Subcutaneous adipose tissue (tissue), 4 donors: ENCODE data around the gene CPNE8. TPM values are rescaled to one million over a fixed set of nuclear protein-coding genes. Genes with fewer than 3 reads are reported as not detected.

Experiments used
- CTCF ChIP-seq: fragments of 450-650 bp; IDR thresholded peaks from one replicate; pipeline ENCODE4 v1.5.1; 2016; ENCODE audit warnings: low read depth, mild to moderate bottlenecking, control low read depth, antibody characterized with exemption, moderate library complexity
- total RNA-seq, 4 donors: library from RNA; depleted of rRNA; stranded (reverse); fragments of >200 nt; gene quantifications; one replicate each; pipeline ENCODE4 v1.1.0, GENCODE V29; 2016

Gene CPNE8
- total RNA-seq, 4 donors from 2014 or later: 26.4 to 44.7 (median 37.7) TPM

- TF ChIP-seq CTCF: no peak
These were observed 196.9 kb downstream of the CPNE8 start for GRCh38 chr12:38708466-38708865.

GRCh38 chr12:38707648-38708047 is 197.7 kb downstream of the CPNE8 start:
- no peak for TF ChIP-seq CTCF

GRCh38 chr12:38697289-38697688 is 208.1 kb downstream of the CPNE8 start:
- no peak for TF ChIP-seq CTCF

- TF ChIP-seq CTCF: no peak
These were observed 210.3 kb downstream of the CPNE8 start for GRCh38 chr12:38695057-38695456.

- no peak for TF ChIP-seq CTCF
These were observed 214.2 kb downstream of the CPNE8 start for GRCh38 chr12:38691164-38691563.

GRCh38 chr12:38690646-38691045 is 214.7 kb downstream of the CPNE8 start:
- no peak for TF ChIP-seq CTCF

GRCh38 chr12:38689704-38690103 is 215.7 kb downstream of the CPNE8 start:
- TF ChIP-seq CTCF: no peak
